Transverse colon (tissue), 4 donors: ENCODE data around the gene LDHAL6B.
A peak's percentile ranks its signal among the peaks of the same experiment; 100 is the strongest.

ENCODE experiments used
- CTCF ChIP-seq, 5 experiments: fragments of 200-600 bp in 3 of 5; fragments of 450-650 bp in 2 of 5; sonication (generic) in 3 of 5; IDR thresholded peaks; 1 replicate in 2 of 5; 2 replicates in 3 of 5; pipeline ENCODE4 v1.5.1; 2016 to 2017; ENCODE audit warnings: antibody characterized with exemption in 5 of 5, inconsistent platforms in 3 of 5, mild to moderate bottlenecking in 2 of 5, moderate library complexity in 1 of 5
- POLR2A ChIP-seq: fragments of 450-650 bp; IDR thresholded peaks from one replicate; pipeline ENCODE4 v1.6.1; 2016; ENCODE audit warnings: antibody characterized with exemption, mild to moderate bottlenecking, moderate library complexity
- POLR2AphosphoS5 ChIP-seq, 3 donors: sonication (generic); formaldehyde crosslinking; IDR thresholded peaks; one replicate each; pipeline ENCODE4 v1.6.1; 2016; ENCODE audit warnings: antibody characterized with exemption in 3 of 3

GRCh38 chr15:59160880-59161593 is 45.6 kb upstream of the LDHAL6B start:
- TF ChIP-seq CTCF (IDR thresholded peaks at IDR 0.05) (peak in 2 of 5 experiments; percentile 16 to 23), POLR2AphosphoS5 (IDR thresholded peaks at IDR 0.05) (no peak), POLR2A (no peak)
